ENCODE measurements around the gene PAQR3. TPM values are rescaled to one million over a fixed set of nuclear protein-coding genes. Genes with fewer than 3 reads are reported as not detected.

PAQR3 gene
- total and polyA plus RNA-seq, 9 of the 15 experiments (the other 6 are each of a cell fraction or from before 2014, with no cell fraction given): 10.7 to 77.1 (median 31.6) TPM

DNA sequence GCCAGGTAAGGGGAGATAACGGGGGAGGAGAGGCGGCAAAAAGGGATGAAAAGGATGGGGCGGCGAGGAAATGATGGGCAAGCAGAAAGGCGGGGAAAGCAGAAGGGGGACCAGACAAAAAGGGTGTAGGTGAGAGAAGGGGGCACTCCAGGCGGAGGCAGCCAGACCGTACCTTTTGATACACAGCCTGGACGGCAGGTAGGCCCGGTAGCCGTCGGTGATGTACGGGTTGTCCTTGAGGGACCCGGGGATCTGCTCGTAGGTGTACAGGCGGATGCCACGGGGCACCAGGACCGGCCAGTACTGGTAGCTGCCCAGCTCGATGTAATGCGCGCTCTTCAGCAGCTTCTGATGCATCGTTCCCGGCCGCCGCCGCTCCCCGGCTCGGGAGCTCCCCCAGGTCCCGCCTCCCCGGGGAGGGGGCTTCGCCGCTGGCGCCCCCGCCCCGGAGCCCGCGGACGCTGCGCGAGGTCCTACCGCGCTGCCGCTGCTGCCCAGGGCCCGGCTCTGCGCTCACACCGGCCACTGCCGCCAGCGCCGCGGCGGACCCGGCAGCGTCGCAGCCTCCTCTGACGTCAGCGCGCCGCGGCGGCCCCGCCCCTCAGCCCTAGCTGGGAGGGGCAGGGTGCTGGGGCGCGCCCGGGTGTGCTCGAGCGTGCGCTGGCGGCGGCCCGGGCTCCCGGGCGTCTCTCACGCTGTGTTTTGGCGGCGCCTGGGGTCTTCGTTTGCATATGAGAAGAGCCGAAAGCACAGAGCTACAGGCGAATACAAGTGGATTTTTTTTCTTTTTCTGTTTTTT is at the start of gene PAQR3 (continued):
- TF ChIP-seq, protein P1, sequence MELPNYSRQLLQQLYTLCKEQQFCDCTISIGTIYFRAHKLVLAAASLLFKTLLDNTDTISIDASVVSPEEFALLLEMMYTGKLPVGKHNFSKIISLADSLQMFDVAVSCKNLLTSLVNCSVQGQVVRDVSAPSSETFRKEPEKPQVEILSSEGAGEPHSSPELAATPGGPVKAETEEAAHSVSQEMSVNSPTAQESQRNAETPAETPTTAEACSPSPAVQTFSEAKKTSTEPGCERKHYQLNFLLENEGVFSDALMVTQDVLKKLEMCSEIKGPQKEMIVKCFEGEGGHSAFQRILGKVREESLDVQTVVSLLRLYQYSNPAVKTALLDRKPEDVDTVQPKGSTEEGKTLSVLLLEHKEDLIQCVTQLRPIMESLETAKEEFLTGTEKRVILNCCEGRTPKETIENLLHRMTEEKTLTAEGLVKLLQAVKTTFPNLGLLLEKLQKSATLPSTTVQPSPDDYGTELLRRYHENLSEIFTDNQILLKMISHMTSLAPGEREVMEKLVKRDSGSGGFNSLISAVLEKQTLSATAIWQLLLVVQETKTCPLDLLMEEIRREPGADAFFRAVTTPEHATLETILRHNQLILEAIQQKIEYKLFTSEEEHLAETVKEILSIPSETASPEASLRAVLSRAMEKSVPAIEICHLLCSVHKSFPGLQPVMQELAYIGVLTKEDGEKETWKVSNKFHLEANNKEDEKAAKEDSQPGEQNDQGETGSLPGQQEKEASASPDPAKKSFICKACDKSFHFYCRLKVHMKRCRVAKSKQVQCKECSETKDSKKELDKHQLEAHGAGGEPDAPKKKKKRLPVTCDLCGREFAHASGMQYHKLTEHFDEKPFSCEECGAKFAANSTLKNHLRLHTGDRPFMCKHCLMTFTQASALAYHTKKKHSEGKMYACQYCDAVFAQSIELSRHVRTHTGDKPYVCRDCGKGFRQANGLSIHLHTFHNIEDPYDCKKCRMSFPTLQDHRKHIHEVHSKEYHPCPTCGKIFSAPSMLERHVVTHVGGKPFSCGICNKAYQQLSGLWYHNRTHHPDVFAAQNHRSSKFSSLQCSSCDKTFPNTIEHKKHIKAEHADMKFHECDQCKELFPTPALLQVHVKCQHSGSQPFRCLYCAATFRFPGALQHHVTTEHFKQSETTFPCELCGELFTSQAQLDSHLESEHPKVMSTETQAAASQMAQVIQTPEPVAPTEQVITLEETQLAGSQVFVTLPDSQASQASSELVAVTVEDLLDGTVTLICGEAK (IDR thresholded peaks at IDR 0.05): peak; percentile 56; the same call in 1 of the 2 replicates
- TF ChIP-seq, protein P1 (CRISPR knock-in tag; IDR thresholded peaks at IDR 0.05): no peak
- TF ChIP-seq FOXM1 (IDR thresholded peaks at IDR 0.05; ENCODE audit: low read depth) (no peak), FOXM1 (CRISPR knock-in tag; IDR thresholded peaks at IDR 0.05; ENCODE audit: low read depth) (peak; percentile 28; the same call in 1 of the 2 replicates), NELFE (IDR thresholded peaks at IDR 0.05; ENCODE audit: insufficient read depth, insufficient read length) (no peak), NFYB (IDR thresholded peaks at IDR 0.05; ENCODE audit: extremely low read depth, insufficient read length) (no peak), HDAC2 (IDR thresholded peaks at IDR 0.05) (0 out of 2 replicates have a peak, but pooled peaks have one; percentile 27), PHTF2 (CRISPR knock-in tag; IDR thresholded peaks at IDR 0.05) (no peak), BACH1 (tag; IDR thresholded peaks at IDR 0.05) (no peak), ZNF586 (CRISPR knock-in tag; conservative IDR thresholded peaks at IDR 0.05) (no peak)
- TF ChIP-seq, protein P2, sequence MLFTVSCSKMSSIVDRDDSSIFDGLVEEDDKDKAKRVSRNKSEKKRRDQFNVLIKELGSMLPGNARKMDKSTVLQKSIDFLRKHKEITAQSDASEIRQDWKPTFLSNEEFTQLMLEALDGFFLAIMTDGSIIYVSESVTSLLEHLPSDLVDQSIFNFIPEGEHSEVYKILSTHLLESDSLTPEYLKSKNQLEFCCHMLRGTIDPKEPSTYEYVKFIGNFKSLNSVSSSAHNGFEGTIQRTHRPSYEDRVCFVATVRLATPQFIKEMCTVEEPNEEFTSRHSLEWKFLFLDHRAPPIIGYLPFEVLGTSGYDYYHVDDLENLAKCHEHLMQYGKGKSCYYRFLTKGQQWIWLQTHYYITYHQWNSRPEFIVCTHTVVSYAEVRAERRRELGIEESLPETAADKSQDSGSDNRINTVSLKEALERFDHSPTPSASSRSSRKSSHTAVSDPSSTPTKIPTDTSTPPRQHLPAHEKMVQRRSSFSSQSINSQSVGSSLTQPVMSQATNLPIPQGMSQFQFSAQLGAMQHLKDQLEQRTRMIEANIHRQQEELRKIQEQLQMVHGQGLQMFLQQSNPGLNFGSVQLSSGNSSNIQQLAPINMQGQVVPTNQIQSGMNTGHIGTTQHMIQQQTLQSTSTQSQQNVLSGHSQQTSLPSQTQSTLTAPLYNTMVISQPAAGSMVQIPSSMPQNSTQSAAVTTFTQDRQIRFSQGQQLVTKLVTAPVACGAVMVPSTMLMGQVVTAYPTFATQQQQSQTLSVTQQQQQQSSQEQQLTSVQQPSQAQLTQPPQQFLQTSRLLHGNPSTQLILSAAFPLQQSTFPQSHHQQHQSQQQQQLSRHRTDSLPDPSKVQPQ (CRISPR knock-in tag; IDR thresholded peaks at IDR 0.05; ENCODE audit: borderline replicate concordance): no peak
- TF ChIP-seq, protein P3, sequence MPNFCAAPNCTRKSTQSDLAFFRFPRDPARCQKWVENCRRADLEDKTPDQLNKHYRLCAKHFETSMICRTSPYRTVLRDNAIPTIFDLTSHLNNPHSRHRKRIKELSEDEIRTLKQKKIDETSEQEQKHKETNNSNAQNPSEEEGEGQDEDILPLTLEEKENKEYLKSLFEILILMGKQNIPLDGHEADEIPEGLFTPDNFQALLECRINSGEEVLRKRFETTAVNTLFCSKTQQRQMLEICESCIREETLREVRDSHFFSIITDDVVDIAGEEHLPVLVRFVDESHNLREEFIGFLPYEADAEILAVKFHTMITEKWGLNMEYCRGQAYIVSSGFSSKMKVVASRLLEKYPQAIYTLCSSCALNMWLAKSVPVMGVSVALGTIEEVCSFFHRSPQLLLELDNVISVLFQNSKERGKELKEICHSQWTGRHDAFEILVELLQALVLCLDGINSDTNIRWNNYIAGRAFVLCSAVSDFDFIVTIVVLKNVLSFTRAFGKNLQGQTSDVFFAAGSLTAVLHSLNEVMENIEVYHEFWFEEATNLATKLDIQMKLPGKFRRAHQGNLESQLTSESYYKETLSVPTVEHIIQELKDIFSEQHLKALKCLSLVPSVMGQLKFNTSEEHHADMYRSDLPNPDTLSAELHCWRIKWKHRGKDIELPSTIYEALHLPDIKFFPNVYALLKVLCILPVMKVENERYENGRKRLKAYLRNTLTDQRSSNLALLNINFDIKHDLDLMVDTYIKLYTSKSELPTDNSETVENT (CRISPR knock-in tag; IDR thresholded peaks at IDR 0.05): peak; percentile 80; the same call in 1 of the 2 replicates

Data from K562 (cell line).